Kidney (tissue), 14 donors: Measurements from ENCODE around the gene TNRC6C. TPM values are rescaled to one million over a fixed set of nuclear protein-coding genes. Genes with fewer than 3 reads are reported as not detected.

Source experiments
- DNase-seq, 5 donors: peaks; one replicate each; pipeline ENCODE4 v3.0.0-alpha.2; 2013 to 2020
- FAIRE-seq: peaks from 2 replicates; lab custom pipeline; 2012; peaks lifted over from hg19 to GRCh38; lab: Jason Lieb, UNC
- H3K27ac ChIP-seq, 2 donors: one replicate each; pipeline ENCODE4 v1.7.0; 2013; ENCODE audit warnings: low read depth in 2 of 2, low read length in 2 of 2, inconsistent platforms in 1 of 2
- H3K27me3 ChIP-seq: one replicate; pipeline ENCODE4 v1.7.1; 2013; ENCODE audit warnings: low read length, inconsistent platforms; ENCODE audit not compliant: control insufficient read depth, insufficient read depth
- H3K36me3 ChIP-seq, 3 donors: one replicate each; pipeline versions ENCODE4 v1.7.0 to v1.7.1; 2013; ENCODE audit warnings: low read length in 3 of 3, control low read depth in 1 of 3, inconsistent platforms in 1 of 3; ENCODE audit not compliant: insufficient read depth in 3 of 3, control insufficient read depth in 2 of 3
- H3K4me1 ChIP-seq, 3 donors: one replicate each; pipeline versions ENCODE4 v1.7.0 to v1.7.1; 2013; ENCODE audit warnings: low read length in 3 of 3, inconsistent platforms in 1 of 3, low read depth in 1 of 3; ENCODE audit not compliant: control insufficient read depth in 2 of 3, insufficient read depth in 2 of 3
- H3K4me3 ChIP-seq, 3 donors: one replicate each; pipeline versions ENCODE4 v1.7.0 to v1.8.1; 2013; ENCODE audit warnings: low read length in 3 of 3, control low read depth in 1 of 3, inconsistent platforms in 1 of 3
- H3K9ac ChIP-seq, 3 donors: one replicate each; pipeline versions ENCODE4 v1.7.0 to v1.7.1; 2013; ENCODE audit warnings: low read length in 3 of 3, control low read depth in 1 of 3, inconsistent platforms in 1 of 3
- H3K9me3 ChIP-seq, 3 donors: one replicate each; pipeline versions ENCODE4 v1.7.0 to v1.7.1; 2013; ENCODE audit warnings: low read length in 3 of 3, control low read depth in 1 of 3, inconsistent platforms in 1 of 3; ENCODE audit not compliant: control insufficient read depth in 2 of 3, insufficient read depth in 1 of 3
- CTCF ChIP-seq: IDR thresholded peaks from 3 replicates; pipeline ENCODE4 v1.5.1; 2012; ENCODE audit warnings: mild to moderate bottlenecking, moderate library complexity, borderline replicate concordance; ENCODE audit not compliant: insufficient read depth; ENCODE audit errors: extremely low read depth
- intact Hi-C: fragments of 100-400 bp; cut with DNase I; formaldehyde crosslinking; loops from one replicate; pipeline ENCODE4 v1.11.1; 2022
- polyA plus RNA-seq: library from polyadenylated mRNA; stranded (reverse); fragments of 350-450 nt; fragmentation: Illumina TruSeq; extraction: RNeasy Lipid Tissue Mini Kit (QIAGEN cat#74804); gene quantifications from one replicate; pipeline ENCODE4 v1.2.3, GENCODE V29; 2014; ENCODE audit warnings: low read depth, low replicate concordance; ENCODE audit not compliant: insufficient read depth
- total RNA-seq: library from RNA; stranded (reverse); fragmentation: NEBNext Ultra II Directional; extraction: Animal tissue kit (Norgen Biotek cat#: 25700); gene quantifications from one replicate; pipeline ENCODE4 v1.2.1, GENCODE V29; 2021
- donor health status: control.
- donor health status: control.
- donor health status: control.
- donor health status: control.
- donor health status: control.
- donor health status: DM: yes; HTN: yes; CAD: no.
- donor health status: Normal renal cell carcinoma (clear cell type).

TNRC6C gene
- total and polyA plus RNA-seq, 2 donors from 2014 or later: 1.9 to 29.4 TPM

GRCh38 chr17:78082988-78083387, 124.5 kb downstream of the TNRC6C start:
- intact Hi-C loops: no loop called here
- Histone ChIP-seq H3K4me3 (no peak overlapping the region), H3K36me3 (peaks cover 0 to 29% (median 25%) of the 10 kb centered on the region in 3 donors), H3K9ac (no peak overlapping the region), H3K27me3 (no peaks in the 10 kb centered on the region), H3K27ac (no peak overlapping the region), H3K4me1 (no peaks in the 10 kb centered on the region), H3K9me3 (no peaks in the 10 kb centered on the region)
- no peak for TF ChIP-seq CTCF
- no peak for FAIRE-seq
- DNase-seq: no peak

GRCh38 chr17:78086740-78087139, 128.2 kb downstream of the TNRC6C start:
- no peak for TF ChIP-seq CTCF
- FAIRE-seq: no peak
- H3K36me3 ChIP-seq: peaks cover 0 to 33% (median 25%) of the 10 kb centered on the region in 3 donors

GRCh38 chr17:78088529-78088928, 130.0 kb downstream of the TNRC6C start:
- Histone ChIP-seq H3K9ac (no peak overlapping the region), H3K4me3 (no peak overlapping the region), H3K9me3 (no peaks in the 10 kb centered on the region), H3K4me1 (no peaks in the 10 kb centered on the region), H3K36me3 (peaks cover 0 to 39% (median 24%) of the 10 kb centered on the region in 3 donors), H3K27ac (no peak overlapping the region), H3K27me3 (no peaks in the 10 kb centered on the region)
- DNase-seq (no peak), FAIRE-seq (no peak)
- intact Hi-C loops: no loop called here
- no peak for TF ChIP-seq CTCF

More at GRCh38 chr17:78086740-78087139, 128.2 kb downstream of the TNRC6C start:
- Histone ChIP-seq H3K9ac (no peak overlapping the region), H3K4me3 (no peak overlapping the region), H3K4me1 (no peaks in the 10 kb centered on the region), H3K27ac (no peak overlapping the region), H3K9me3 (no peaks in the 10 kb centered on the region), H3K27me3 (no peaks in the 10 kb centered on the region)
- intact Hi-C loops: no loop called here
- DNase-seq: no peak
